HG03175 (cell line): ENCODE measurements around the gene GOLT1B.

Experiments used
- ATAC-seq: cut with Tn5 transposase; IDR thresholded peaks from one replicate; pipeline ENCODE4 v1.9.1; 2021; ENCODE audit warnings: mild to moderate bottlenecking, moderate library complexity; ENCODE audit not compliant: unreplicated experiment

Gene GOLT1B

GRCh38 chr12:21521541-21521940 lies 20.0 kb downstream of the GOLT1B start:
- ATAC-seq: no peak

- no peak for ATAC-seq
Measured at GRCh38 chr12:21523148-21523547, 21.6 kb downstream of the GOLT1B start.

GRCh38 chr12:21526053-21526452 lies 24.5 kb downstream of the GOLT1B start, which contains the start of gene SPX:
Gene SPX (plus strand): TSS chr12:21526296. CDS start chr12:21526473, 177 bp downstream.
- no peak for ATAC-seq

- ATAC-seq: no peak
Measured at GRCh38 chr12:21526721-21527345, 25.2 kb downstream of the GOLT1B start.

- peak; percentile 87 for ATAC-seq
Measured at GRCh38 chr12:21527451-21528180, 26.0 kb downstream of the GOLT1B start.

- ATAC-seq: no peak
Measured at GRCh38 chr12:21528953-21529352, 27.4 kb downstream of the GOLT1B start.

- no peak for ATAC-seq
Measured at GRCh38 chr12:21529456-21529855, 27.9 kb downstream of the GOLT1B start.

- ATAC-seq: no peak
Measured at GRCh38 chr12:21538061-21538653, 36.6 kb downstream of the GOLT1B start.

GRCh38 chr12:21539797-21540196 lies 38.2 kb downstream of the GOLT1B start:
- no peak for ATAC-seq

- no peak for ATAC-seq
Measured at GRCh38 chr12:21541773-21542172, 40.2 kb downstream of the GOLT1B start.

GRCh38 chr12:21542403-21542802 lies 40.8 kb downstream of the GOLT1B start:
- ATAC-seq: no peak

- ATAC-seq: no peak
Measured at GRCh38 chr12:21543151-21543550, 41.6 kb downstream of the GOLT1B start.

- ATAC-seq: no peak
Measured at GRCh38 chr12:21545557-21545956, 44.0 kb downstream of the GOLT1B start.

GRCh38 chr12:21546716-21547115 lies 45.1 kb downstream of the GOLT1B start:
- ATAC-seq: no peak

- ATAC-seq: no peak
Measured at GRCh38 chr12:21547437-21547836, 45.8 kb downstream of the GOLT1B start.

- no peak for ATAC-seq
Measured at GRCh38 chr12:21551841-21552465, 50.4 kb downstream of the GOLT1B start.

GRCh38 chr12:21552635-21553328 lies 51.2 kb downstream of the GOLT1B start:
- no peak for ATAC-seq

- no peak for ATAC-seq
Measured at GRCh38 chr12:21553329-21553675, 51.7 kb downstream of the GOLT1B start.

GRCh38 chr12:21558100-21558679 lies 56.6 kb downstream of the GOLT1B start:
- ATAC-seq: no peak

GRCh38 chr12:21559855-21560569 lies 58.4 kb downstream of the GOLT1B start:
- ATAC-seq: no peak
